ENCODE results near the gene CLSTN2.

DNA sequence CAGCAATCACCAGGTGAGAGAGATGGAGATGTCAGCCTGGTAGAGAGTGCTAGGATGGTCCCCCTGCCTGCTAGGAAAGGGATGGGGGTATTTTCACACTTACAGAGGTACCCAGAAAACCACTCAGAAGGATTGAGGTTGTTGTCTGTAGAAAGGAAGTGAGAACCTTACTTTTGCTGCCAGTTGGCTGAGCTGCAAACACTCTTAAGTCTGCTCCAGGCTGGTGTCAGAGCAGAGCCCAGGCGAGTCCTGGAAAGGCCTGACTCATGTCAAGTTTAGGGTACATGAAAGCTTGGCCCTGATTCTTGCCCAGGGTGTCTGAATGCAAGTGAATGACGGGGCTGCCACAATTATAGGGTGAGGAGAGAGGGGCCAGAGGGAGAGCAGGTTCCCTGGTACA, 528.4 kb downstream of the CLSTN2 start:
- TF ChIP-seq CTCF (IDR thresholded peaks at IDR 0.05 in 8 of 11, conservative IDR thresholded peaks at IDR 0.05 in 3 of 11) (no peak), POLR2A (IDR thresholded peaks at IDR 0.05) (no peak)
